SU-DHL-6 (cell line): ENCODE data around the gene SHROOM4.

Experiments
- EZH2phosphoT487 ChIP-seq: fragments of 200-600 bp; sonication (generic), shearing (Covaris generic); conservative IDR thresholded peaks from 2 replicates; pipeline ENCODE4 v1.6.1; 2018; ENCODE audit warnings: mild to moderate bottlenecking, antibody characterized with exemption, low read length, moderate library complexity, mixed read lengths
- TF ChIP-seq, protein P1 (sequence below): fragments of 200-600 bp; sonication (generic); IDR thresholded peaks from one replicate; pipeline ENCODE4 v1.5.1; 2017; ENCODE audit warnings: antibody characterized with exemption, mild to moderate bottlenecking, low read length, moderate library complexity; ENCODE audit not compliant: insufficient read depth, poor library complexity, severe bottlenecking

DNA sequence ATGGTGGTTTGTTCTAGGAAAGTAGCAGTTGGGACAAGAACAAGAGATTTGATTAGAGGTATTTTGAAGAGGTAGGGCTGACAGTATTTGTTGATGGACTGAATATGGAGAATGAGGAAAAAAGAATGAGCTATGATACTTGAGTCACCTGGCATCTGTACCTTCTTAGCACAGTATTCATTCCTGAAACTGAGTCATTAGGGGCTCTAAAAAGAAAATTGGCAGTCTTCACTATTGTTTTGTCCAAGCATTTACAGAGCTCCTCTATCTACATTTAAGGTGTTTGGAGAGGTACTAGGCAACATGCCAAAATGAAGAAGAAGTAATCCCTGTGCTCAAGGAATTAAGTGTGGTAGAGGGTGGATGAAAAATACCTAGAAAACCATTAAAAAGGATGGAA is 165.8 kb downstream of the SHROOM4 start:
- TF ChIP-seq, protein P1, sequence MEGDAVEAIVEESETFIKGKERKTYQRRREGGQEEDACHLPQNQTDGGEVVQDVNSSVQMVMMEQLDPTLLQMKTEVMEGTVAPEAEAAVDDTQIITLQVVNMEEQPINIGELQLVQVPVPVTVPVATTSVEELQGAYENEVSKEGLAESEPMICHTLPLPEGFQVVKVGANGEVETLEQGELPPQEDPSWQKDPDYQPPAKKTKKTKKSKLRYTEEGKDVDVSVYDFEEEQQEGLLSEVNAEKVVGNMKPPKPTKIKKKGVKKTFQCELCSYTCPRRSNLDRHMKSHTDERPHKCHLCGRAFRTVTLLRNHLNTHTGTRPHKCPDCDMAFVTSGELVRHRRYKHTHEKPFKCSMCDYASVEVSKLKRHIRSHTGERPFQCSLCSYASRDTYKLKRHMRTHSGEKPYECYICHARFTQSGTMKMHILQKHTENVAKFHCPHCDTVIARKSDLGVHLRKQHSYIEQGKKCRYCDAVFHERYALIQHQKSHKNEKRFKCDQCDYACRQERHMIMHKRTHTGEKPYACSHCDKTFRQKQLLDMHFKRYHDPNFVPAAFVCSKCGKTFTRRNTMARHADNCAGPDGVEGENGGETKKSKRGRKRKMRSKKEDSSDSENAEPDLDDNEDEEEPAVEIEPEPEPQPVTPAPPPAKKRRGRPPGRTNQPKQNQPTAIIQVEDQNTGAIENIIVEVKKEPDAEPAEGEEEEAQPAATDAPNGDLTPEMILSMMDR, result no peak
- TF ChIP-seq EZH2phosphoT487, result no peak
